GM21526 (cell line): ENCODE data around the gene RNF128.
"Not testable (repeated sequence)": the region's sequence is repeated elsewhere in the genome, so short reads cannot be mapped to it uniquely, and the experiment has no call there.

Experiments
- ATAC-seq: cut with Tn5 transposase; IDR thresholded peaks from one replicate; pipeline ENCODE4 v1.9.1; 2021; ENCODE audit warnings: moderate library complexity; ENCODE audit not compliant: unreplicated experiment, low FRiP score

Gene RNF128

DNA sequence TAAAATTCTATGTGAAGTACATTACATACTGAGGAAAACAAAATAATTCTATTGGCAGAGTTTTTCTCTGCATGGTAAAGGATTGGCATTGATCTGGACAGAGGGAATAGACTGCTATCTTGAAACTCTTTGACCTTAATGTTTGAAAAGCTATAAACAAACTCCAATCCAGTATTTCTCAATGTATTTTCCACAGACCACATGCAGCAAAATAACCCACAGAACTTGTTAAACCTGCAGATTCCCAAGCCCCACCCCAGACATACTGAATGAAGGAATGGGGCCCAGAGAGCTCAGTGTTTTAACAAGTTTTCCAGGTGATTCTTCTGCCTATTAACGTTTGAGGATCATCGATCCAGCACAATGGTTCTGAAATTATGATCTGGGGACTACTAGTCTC lies 15.7 kb downstream of the RNF128 start:
- ATAC-seq, result no peak

DNA sequence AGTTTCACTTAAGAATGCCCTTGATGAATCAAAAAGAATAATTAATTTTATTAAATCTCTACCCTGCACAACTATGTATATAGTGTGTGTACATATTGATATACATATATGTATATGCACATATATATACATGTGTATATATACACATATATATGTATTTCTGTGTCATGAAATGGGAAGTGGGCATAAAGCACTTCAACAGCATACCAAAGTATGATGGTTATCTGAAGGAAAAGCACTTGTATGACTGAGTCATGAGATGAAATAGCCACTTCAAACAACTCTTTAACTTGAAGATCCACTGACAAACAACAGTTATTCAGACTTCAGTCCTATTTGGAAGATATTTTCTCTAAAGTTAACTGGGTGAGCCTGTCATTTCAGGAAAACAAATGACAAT lies 16.3 kb downstream of the RNF128 start:
- ATAC-seq, result no peak

DNA sequence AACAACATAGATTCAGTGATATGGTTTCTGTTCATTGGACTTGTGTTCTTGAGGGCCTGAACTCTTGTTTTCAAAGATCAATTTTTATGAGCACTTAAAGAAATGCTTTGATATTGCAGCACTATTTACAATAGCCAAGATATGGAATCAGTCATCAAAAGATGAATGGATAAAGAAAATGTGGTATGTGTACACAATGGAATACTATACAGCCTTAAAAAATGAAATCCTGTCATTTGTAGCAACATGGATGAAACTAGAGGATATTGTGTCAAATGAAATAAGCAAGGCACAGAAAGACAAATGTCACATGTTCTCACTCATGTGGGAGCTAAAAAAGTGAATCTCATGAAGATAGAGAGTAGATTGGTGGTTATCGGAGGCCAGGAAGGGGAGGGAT lies 21.9 kb downstream of the RNF128 start:
- ATAC-seq, result no peak

DNA sequence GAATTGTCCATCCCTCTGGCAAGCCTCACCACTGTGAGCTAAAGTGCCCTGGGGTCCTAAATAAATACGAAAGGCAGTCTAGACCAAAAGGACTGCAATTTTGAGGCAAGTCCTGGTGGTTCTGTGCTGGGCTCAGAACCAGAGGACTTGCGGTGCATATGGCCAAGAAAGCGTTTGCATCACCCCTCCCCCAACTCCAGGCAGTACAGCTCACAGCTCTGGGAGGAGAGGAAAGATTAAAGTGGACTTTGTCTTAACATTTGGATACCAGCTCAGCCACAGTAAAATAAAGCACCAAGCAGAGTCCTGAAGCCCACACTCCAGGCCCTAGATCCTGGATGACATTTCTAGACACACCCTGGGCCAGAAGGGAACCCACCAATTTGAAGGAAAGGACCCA lies 24.9 kb downstream of the RNF128 start:
- no peak for ATAC-seq

DNA sequence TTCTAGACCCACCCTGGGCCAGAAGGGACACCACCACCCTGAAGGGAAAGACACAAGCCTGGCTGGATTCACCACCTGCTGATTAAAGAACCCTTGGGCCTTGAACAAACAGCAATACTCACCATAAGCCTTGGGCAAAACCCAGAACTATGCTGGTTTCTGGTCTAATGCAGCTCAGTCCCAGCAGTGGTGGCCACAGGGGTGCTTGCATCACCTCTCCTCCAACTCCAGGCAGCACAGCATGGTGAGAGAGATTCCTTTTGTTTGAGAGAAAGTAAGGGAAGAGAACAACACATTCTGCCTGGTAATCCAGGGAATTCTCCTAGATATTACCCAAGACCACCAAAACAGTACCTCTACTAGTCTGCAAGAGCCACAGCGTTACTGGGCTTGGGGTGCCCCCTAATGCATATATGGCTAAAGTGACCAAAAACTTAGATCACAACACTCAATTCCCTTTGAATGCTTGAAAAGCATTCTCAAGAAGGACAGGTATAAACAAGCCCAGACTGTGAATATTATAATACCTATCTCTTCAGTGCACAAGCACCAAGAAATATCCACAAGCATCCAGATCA lies 25.7 kb downstream of the RNF128 start:
- ATAC-seq, result no peak

DNA sequence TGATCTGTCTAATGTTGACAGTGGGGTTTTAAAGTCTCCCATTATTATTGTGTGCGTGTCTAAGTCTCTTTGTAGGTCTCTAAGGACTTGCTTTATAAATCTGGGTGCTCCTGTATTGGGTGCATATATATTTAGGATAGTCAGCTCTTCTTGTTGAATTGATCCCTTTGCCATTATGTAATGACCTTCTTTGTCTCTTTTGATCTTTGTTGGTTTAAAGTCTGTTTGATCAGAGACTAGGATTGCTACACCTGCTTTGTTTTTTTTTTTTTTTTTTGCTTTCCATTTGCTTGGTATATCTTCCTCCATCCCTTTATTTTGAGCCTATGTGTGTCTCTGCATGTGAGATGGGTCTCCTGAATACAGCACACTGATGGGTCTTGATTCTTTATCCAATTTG lies 42.8 kb downstream of the RNF128 start:
- ATAC-seq, result not testable (repeated sequence)

DNA sequence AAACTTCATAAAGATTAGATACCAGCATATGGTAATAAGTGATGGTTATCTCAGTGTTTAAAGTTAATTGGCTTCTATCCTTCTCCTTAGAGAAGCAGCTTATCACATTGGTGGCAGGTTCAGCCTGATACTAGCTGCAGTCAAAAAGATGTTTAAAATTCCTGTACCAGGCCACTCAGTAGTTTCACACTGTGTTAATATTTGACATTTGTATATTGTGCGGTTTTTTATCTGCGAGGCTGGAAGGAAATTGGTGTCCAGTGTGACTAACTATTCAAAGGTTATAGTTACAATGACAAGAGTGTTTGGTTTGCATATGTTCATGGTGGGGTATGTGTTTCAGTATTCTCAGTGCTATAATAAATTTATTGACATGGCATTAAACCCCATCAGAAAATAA lies 48.5 kb downstream of the RNF128 start:
- ATAC-seq, result no peak

DNA sequence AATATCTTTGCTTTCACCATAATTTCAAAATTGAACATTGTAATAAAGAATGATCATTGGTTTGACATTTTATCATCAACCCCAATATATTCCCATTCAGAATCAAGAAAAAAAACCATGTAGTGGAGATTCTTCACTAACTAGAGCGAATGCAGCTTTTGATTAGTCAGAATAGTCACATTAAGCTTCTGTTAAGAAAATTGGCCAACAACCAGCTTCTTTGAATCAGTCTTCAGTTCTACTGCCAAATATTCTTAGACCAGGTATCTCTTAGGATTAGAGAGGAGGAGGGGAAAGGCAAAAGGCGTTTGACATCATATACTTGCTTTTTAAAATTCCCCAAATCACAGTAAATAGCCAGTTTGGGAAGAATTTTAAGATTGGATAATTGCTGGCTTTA lies 53.8 kb downstream of the RNF128 start:
- no peak for ATAC-seq

DNA sequence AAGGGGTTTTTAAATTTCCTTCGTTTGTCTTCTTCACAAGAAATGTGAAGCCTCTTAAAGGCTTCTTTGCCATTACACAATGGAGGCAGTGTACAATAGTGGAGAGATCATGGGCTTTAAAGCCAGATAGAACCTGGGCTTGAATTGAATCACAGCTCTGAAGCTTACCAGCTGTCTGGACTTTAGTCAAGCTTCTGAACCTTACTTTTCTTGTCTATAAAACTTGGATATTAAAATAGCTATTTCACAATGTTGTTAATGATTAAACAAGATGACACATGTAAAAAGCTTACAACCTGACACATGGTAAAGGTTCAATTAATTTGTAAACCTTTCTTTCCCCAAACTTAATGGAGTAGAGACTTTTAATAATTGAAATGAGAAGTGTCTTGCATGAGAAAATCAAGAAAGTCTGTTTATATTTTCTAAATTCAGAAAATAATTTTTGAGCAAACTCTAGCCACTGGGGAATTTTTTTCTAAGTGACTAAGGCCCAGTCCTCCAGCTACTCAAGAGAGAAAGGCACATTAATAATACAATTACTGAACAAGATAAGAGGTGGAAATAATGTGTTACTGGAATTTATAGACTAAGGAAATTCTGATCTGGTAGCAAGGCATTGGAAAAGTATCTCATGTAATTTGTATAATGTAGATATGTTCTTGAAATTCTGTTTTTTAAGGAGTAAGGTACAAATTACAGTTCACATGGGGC lies 54.3 kb downstream of the RNF128 start:
- no peak for ATAC-seq

DNA sequence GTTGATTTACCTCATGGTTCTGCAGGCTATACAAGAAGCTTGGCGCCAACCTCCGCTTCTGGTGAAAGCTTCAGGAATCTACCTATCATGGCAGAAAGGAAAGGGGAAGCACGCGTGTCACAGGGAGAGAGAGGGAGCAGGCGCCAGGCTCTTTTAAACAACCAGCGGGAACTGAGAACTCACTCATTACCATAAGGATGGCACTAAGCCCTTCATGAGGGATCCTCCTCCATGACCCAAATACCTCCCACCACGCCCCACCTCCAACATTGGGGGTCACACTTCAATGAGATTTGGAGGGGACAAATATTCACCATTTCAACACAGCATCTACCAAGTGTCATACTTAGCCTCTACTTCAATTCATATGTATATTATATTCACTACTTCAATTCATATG lies 57.2 kb downstream of the RNF128 start:
- ATAC-seq, result no peak

DNA sequence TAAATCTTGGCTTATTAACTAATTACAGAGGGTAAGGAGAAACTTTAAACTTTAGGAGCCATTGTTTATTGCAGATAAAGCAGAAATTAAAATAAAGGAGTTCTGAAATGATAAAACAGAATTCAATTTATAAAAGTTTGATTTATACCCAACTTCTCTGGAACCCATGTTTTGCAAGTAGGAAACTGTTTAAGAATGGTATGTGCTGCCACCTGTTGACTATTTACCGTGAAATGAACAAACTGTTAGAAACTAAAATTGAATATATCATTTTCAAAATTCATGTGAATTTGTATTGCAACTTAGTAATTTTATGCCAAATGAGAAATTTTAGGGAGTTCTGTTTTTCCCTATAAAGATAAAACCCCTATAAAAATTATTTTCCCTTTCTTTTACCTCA lies 65.0 kb downstream of the RNF128 start:
- no peak for ATAC-seq

DNA sequence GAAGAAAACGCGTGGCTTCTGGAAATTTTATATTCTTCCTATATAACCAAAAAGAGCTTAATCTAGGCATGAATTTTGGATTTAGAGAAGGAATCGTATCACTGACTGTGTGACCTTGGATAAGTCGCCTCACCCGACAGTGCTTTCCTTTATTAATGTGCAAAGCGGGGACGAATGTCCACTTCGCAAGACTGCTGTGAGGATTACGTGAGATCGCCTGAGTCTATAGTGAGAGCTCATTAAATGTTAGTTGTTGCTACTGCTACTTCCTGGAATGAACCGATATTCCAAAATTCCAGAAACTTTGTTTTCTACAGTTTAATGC lies 75.5 kb downstream of the RNF128 start:
- no peak for ATAC-seq

DNA sequence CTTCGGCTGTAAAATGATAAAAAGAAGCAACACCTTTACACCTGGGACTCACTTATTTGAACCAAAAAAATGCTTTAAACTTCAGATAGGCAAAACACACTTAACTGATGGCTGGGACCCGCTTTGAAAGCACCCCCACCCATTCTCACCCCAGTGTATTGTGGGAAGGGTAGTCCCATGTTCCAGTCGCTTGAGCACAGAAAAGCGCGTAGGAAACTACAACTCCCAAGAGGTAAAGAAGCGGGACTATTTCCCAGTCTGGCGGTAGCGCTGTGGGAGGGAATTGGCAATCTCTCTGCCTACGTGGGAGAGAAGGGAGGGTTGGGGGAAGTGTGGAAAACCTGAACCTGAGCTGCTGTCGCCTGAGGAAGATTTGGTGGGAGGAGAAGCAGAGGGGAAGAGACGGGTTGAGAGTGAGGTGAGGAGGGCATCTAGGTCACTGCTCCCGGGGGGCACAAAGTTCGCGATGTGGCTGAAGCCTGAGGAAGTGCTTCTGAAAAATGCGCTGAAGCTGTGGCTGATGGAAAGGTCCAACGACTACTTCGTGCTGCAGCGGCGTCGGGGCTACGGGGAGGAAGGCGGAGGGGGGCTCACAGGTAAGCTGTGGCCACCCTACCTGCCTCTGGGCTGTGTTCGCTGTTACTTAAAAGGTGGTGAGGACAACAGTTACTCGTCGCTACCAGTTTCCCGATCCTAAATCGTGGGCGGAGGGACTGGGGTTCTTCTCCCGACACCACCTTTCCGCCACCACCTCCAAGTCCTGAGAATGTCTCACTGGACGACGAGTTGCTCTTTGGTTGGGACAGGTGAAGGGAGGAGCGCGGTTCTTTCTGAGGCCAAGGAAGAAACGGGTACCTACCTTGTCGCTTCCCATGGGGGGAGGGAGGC lies 76.1 kb downstream of the RNF128 start, which contains the start of gene TBC1D8B:
Gene TBC1D8B (plus strand): TSS at position 286 of the 888 bp plus-strand sequence. CDS start 181 bp downstream, at position 467.
- peak; percentile 93 for ATAC-seq

DNA sequence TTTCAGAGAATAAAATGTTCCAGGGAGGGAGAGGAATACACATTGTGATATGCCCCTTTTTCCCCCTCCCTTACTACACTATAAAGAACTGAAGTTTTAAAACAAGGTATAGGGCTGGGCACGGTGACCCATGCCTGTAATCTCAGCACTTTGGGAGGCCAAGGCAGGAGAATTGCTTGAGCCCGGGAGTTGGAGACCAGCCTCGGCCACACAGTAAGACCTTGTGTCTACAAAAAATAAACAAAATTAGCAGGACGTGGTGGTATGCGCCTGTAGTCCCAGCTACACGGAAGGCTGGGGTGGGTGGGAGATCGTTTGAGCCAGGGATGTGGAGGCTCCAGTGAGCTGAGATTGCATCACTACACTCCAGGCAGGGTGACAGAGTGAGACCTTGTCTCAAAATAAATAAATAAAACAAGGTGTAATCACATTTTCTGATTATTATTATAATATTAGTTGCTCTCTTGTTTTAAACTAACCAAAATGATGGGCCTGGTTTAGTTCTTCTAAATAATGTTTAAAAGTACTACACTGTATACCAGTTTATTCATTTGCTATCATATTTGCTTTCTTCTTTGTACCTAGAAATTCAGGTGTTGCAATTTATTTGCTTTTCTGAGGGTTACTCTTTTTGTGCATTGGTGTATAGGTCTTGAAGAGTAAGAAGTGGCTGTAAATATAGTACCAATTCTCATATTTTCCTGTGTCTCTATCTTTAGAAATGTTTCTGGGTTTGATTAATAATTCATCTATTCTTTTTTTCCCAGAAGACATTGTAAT lies 84.8 kb downstream of the RNF128 start:
- ATAC-seq, result no peak

DNA sequence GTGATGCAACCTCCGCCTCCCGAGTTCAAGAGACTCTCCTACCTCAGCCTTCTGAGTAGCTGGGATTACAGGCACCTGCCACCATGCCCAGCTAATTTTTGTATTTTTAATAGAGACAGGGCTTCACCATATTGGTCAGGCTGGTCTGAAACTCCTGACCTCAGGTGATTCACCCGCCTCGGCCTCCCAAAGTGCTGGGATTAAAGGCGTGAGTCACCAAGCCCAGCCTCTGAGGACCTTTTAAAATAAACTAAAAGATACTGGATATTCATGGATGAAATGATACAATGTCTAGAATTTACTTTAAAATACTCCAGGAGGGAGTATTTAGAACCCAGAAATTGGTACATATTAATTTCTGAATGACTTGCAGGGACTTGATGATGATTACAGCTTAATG lies 86.4 kb downstream of the RNF128 start:
- ATAC-seq, result not testable (repeated sequence)

DNA sequence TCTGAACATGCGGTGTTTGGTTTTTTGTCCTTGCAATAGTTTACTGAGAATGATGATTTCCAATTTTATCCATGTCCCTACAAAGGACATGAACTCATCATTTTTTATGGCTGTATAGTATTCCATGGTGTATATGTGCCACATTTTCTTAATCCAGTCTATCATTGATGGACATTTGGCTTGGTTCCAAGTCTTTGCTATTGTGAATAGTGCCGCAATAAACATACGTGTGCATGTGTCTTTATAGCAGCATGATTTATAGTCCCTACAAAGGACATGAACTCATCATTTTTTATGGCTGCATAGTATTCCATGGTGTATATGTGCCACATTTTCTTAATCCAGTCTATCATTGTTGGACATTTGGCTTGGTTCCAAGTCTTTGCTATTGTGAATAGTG lies 87.6 kb downstream of the RNF128 start:
- not testable (repeated sequence) for ATAC-seq
